GM18868 (cell line): Measurements from ENCODE around the gene TSPAN9.

Source experiments
- ATAC-seq: cut with Tn5 transposase; IDR thresholded peaks from one replicate; pipeline ENCODE4 v1.9.1; 2021; ENCODE audit warnings: mild to moderate bottlenecking, moderate library complexity; ENCODE audit not compliant: unreplicated experiment

TSPAN9 gene

DNA sequence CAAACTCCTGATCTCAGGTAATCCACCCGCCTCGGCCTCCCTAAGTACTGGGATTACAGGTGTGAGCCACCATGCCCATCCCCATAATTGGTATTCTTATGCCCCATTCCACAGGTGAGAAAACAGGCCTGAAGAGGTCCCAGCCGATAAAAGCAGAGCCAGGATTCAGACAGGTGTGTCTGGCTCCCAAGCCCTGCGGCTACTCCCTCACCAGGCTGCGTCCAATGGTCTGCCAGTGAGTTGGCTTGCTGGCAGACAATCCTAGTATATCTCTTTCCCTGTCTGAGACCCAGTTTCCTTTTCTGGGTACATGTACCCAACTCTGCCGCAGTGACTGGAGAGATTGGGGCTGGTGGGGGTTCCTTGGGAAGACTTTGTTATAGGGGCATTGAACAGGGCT, 1.9 kb upstream of the TSPAN9 start:
- no peak for ATAC-seq

DNA sequence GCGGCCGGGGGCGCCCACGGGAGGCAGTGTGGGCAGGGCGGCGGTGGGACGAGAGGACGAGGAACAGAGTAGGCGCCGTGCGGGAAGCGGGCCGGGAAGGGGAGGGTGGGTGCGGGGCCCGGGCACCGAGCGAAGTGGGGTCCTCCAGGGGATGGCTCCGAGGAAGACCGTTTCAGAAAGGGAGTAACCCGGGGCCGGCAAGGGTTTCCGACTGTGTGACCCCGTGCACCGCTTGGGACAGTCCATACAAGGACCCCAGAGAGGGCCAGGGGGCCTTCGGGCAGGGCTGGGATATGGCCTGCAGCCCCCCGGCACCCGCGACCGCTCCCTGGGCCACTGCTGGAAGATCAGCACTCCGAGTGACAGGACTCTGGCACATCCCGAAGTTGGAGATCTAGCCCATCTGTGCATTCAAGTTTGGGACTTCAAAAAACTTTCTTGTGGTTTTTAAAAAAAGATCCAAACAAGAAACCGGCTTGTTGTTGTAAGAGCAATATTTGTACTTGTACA, 448 bp downstream of the TSPAN9 start:
- ATAC-seq, result no peak

- no peak for ATAC-seq
These were observed 1.1 kb downstream of the TSPAN9 start for GRCh38 chr12:3078086-3078820.

GRCh38 chr12:3081091-3081490, 3.9 kb downstream of the TSPAN9 start:
- ATAC-seq, result no peak

- no peak for ATAC-seq
These were observed 4.7 kb downstream of the TSPAN9 start for GRCh38 chr12:3081886-3082285.

DNA sequence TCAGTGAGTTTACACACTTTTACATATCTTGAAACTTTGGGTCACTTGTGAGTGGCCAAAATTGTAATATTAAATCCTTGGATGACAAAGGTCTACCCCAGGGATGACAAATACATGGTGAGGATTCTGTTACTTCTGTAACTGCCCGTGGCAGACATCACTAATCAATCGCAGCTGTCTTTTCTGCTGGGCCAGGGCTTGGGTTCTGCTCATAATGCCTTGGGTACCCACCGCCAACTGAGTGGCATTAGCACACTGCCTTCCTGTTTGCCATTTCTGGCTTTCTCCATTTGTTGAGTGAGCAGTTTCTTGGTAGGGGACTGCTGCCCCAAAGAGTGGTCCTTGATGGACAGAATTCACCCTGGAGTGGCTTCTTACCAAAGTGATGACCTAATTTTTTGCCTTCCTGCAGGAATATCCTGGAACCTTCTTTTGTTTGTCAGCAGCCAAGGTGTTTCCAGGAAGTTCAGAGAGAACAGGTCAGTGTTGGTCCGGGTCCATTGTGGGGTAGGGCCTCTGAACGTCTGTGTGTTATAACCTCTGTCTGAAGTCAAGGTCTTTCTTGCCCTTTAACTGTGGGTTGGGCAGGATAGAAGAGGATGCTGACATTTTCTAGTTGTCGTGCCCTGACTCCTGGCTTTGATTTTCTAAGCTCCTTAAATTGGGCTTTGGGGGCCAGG, 6.2 kb downstream of the TSPAN9 start:
- ATAC-seq, result no peak

- no peak for ATAC-seq
These were observed 6.8 kb downstream of the TSPAN9 start for GRCh38 chr12:3083921-3084347.

GRCh38 chr12:3084742-3085141, 7.6 kb downstream of the TSPAN9 start:
- no peak for ATAC-seq

- ATAC-seq, result no peak
These were observed 8.4 kb downstream of the TSPAN9 start for GRCh38 chr12:3085341-3086139.

DNA sequence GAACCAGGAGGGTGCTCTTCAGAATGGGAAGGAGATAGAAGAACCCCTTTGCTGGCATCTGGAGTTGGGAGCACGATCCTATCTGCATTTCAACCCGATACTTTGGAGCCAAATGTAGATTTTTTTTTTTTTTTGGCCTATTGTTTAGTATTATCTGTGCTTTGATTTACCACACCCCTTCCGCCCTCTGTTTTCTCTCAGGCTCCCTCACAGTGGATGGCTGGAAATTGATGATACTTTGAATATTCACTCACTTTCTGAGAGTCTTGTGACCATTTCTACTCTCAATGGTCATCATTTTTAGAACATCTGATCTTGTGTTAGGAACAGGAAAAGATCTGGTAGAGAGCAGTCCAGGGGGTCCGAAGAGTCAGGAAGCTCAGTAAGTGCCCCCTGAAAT, 9.0 kb downstream of the TSPAN9 start:
- ATAC-seq, result no peak

DNA sequence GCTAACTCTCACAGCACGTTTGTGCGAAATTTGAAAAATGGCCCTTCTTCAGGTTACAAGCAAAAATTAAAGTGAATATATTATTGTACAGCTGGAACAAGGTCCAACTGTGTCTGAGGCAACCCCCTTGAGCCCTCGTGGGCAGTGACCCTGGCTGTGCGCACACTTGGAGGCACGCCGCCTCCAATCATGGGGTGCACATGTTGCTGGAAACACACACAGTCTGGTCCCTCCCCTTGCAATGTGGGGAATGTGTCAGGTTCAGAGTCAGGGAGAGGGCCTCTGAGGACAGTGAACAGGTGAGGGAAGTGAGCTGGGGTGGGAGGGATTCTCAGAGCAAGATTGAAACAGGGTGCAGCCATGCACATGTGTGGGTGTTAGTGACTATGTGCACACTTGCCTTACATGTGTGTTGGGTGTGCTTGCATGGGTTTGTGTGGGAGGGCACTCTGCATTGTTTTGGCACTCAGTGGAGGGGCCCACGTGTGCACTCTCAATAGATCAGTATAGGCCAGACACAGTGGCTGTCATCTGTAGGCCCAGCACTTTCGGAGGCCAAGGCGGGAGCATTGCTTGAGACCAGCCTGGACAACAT, 9.6 kb downstream of the TSPAN9 start:
- ATAC-seq, result no peak

GRCh38 chr12:3087758-3088650, 10.8 kb downstream of the TSPAN9 start:
- ATAC-seq, result no peak

DNA sequence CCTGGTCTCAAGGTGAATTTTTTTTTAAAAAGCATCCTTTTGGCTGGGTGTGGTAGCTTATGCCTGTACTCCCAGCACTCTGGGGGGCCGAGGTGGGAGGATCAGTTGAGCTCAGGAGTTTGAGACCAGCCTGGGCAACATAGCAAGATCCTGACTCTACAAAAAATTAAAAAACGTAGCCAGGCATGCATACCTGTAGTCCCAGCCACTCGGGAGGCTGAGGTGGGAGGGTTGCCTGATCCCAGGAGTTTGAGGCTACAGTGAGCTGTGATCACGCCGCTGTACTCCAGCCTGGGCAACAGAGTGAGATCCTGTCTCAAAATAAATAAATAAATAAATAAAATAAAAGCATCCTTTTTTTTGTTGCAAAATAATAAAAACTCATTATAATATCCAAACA, 12.4 kb downstream of the TSPAN9 start:
- ATAC-seq, result no peak

- no peak for ATAC-seq
These were observed 13.3 kb downstream of the TSPAN9 start for GRCh38 chr12:3090240-3091037.

DNA sequence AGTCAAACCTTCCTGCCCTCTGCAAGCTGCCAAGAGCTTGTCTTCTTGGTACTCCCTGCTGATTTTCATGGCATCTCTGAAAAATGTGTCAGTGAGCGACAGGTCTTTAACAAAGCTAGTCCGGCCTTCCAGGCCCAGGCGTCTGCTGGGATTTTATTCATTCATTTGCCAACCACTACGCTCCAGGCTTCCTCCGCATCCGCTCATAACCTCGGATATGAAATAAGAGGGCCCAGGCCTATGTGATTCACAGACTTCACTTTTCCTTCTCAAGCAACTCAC, 13.8 kb downstream of the TSPAN9 start:
- ATAC-seq, result no peak

DNA sequence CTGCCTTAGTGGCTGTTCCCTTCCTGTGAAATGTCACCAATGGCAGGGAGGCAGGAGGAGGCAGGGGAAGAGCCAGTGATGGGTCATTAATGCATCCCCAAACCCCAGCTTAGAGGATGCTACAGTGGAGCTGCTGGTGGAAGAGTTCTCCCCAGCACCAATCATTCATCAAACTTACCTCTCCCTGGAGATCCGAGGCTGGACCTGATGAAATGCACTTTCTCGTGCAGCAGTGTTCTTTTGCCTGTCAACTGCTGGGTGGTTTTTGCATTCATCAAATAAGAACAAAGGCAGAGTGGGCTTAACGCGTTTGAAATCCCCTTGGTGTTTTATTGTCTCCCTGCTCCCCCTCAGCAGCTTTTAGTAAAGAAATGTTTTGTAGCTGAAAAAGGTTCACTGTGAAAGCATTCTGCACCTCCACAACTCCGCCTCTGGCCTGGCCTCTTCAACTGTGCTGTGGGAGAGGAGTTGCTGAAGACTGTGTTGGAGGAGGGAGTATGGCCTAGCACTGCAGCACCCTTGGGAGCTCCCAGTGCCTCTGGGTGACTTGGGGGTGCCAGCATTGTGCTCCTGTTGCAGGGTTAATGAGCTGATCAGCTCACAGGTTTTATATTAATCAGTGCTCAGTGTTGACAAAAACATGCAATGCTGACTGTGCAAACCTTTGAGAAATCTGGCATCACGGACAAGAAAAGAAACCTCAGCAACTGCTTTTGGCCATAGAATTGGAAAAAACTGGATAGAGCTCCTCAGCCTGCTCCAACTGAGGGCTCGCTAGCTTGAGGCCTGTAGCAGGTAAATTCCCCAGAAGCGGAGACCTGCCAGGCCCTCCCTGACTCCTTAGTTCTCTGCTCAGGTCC, 14.4 kb downstream of the TSPAN9 start:
- ATAC-seq, result no peak

DNA sequence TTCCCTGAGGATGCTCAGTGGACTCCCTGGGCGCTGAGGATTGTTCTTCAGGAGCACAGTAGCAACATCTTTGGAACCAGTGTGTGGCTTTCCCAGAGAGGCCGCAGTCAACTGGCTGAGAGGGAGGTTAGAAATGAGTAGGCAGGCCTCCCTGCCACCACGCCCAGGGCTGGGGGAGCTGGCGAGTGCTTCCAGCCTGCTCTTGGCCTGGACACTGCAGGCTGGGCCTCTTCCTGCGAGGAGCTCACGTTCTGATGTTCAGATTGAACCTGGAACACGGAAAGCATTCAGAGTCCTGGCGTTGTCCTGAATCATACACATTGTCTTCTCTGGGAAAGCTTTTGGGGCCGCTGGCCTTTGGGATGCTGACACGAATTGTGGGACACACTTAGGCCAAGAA, 15.6 kb downstream of the TSPAN9 start:
- no peak for ATAC-seq

DNA sequence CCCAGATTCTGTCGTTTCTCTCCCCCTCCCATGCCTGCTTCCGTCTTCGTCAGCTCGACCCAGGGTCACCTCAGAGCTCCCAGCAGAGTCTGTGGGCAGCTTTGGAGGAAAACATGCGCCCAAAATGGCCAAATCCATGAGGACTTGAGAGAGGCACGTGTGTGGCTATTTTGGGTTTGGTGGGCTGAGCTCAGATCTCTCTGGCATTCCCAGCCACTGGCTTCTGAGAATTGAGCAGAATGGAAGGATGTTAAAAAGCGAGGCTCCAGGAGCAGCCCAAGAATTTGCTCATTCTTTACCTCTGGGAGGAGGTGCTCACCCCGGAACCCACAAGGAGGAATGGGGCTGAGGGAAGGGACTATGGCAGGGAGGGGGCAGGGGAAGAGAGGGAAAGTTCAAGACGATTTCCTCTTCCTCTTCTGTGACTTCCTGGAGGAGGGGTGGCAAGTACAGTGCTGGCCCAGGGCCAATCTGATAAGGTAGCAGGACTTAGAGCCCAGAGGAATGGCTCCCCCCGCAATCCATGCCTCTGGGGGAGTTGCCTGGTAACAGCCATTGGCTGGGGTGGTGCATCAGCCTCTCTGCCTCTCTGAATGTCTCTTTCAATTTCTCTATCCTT, 20.1 kb downstream of the TSPAN9 start:
- ATAC-seq, result no peak
